ENCODE results near the gene REM2. TPM values are rescaled to one million over a fixed set of nuclear protein-coding genes. Genes with fewer than 3 reads are reported as not detected.

The REM2 gene
- total RNA-seq, 1 experiment from 2014 or later: 0.47 TPM

DNA sequence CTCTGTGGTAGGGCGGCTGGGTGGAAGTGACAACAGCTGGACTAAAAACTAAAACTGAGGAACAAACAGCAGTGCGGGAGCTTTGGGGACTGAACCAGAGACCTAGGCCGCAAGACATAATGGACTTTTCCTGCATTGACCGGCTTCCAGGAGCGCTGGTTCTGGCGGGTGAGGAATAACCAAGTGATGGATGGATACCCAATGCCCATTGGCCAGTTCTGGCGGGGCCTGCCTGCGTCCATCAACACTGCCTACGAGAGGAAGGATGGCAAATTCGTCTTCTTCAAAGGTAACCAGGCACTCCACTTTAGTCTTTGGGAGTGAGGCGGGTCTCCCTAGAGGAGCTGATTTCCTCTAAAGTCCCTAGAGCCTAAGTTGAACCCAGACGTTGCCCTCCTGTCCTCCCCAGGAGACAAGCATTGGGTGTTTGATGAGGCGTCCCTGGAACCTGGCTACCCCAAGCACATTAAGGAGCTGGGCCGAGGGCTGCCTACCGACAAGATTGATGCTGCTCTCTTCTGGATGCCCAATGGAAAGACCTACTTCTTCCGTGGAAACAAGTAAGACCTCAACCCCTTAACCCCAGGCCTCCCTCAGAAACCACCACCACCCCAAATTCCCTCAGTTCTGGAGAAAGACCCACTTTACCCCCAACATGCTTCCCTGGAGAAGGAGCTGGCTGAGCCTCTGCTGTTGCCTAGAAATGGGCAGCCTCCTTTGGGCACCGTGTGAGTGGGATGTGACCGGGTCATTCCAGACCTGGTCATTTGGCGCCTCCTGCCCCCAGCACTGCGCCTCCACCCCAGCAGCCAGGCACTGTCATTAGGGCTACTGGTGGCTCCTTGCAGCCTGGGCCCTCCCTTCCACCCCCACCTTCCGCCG, 38.6 kb upstream of the REM2 start:
- intact Hi-C loops (cut with micrococcal nuclease): no loop called here
- H3K79me2 ChIP-seq (ENCODE audit: insufficient read depth, low read length): no peaks in the 10 kb centered on the region
- no peaks in the 10 kb centered on the region for H3K27me3 ChIP-seq (ENCODE audit: insufficient read depth, low read length)
- no peaks in the 10 kb centered on the region for H3K4me1 ChIP-seq (ENCODE audit: control insufficient read depth in 1 of 2, insufficient read depth in 2 of 2, low read length in 2 of 2)
- no peak overlapping the region for H3K4me3 ChIP-seq (replicated peaks in 1 of 2; ENCODE audit: low read depth in 1 of 2, low read length in 2 of 2)
- no peak overlapping the region for H2AFZ ChIP-seq (ENCODE audit: low read depth, low read length, poor library complexity, severe bottlenecking)
- POLR2A ChIA-PET: no interaction called here
- CTCF ChIA-PET: no interaction called here
- RAD21 ChIA-PET (ENCODE audit: low non-redundant PET in 1 of 2, low total read pairs in 2 of 2, uncharacterized antibody in 2 of 2, unreplicated experiment in 2 of 2): no interaction called here
- DNase-seq (ENCODE audit: low read depth, low spot score) (no peak), ATAC-seq (peak; percentile 32; the same call in 1 of the 2 replicates)
- no peak overlapping the region for H3K4me2 ChIP-seq (ENCODE audit: low read length)
- no peak overlapping the region for H3K27ac ChIP-seq (ENCODE audit: low read depth, low read length)
- no peaks in the 10 kb centered on the region for H3K9me3 ChIP-seq (ENCODE audit: control insufficient read depth in 1 of 2, insufficient read depth in 1 of 2, low read depth in 1 of 2, low read length in 2 of 2)
- no peaks in the 10 kb centered on the region for H3K9me2 ChIP-seq (ENCODE audit: insufficient read depth)
- TF ChIP-seq EZH2 (IDR thresholded peaks at IDR 0.05) (no peak), SIN3A (IDR thresholded peaks at IDR 0.05; ENCODE audit: low read depth) (no peak), CEBPB (IDR thresholded peaks at IDR 0.05; ENCODE audit: low read depth) (no peak), ZBTB33 (IDR thresholded peaks at IDR 0.05; ENCODE audit: extremely low read depth, insufficient replicate concordance, low read length) (no peak)
- H3K36me3 ChIP-seq (ENCODE audit: control insufficient read depth in 1 of 2, insufficient read depth in 2 of 2, low read length in 2 of 2): no peaks in the 10 kb centered on the region
- no TSS peak for BruUV-seq (replicated peaks)
- no peak overlapping the region for H3K9ac ChIP-seq (ENCODE audit: low read length)
- no peaks in the 10 kb centered on the region for H4K20me1 ChIP-seq (ENCODE audit: insufficient read depth)

DNA sequence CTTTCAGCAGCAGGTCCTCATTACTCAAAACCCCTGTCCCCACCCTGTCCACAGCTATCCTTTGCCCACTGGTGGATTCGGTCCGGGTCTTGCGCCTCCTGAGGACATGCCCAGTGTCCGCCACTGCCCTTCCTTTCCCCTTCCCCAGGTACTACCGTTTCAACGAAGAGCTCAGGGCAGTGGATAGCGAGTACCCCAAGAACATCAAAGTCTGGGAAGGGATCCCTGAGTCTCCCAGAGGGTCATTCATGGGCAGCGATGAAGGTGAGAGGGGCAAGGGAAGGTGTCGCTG, 38.0 kb upstream of the REM2 start:
- CTCF ChIA-PET: no interaction called here
- no peaks in the 10 kb centered on the region for H3K27me3 ChIP-seq (ENCODE audit: insufficient read depth, low read length)
- intact Hi-C loops (cut with micrococcal nuclease): no loop called here
- H3K27ac ChIP-seq (ENCODE audit: low read depth, low read length): no peak overlapping the region
- H3K9me3 ChIP-seq (ENCODE audit: control insufficient read depth in 1 of 2, insufficient read depth in 1 of 2, low read depth in 1 of 2, low read length in 2 of 2): no peaks in the 10 kb centered on the region
- H3K4me1 ChIP-seq (ENCODE audit: control insufficient read depth in 1 of 2, insufficient read depth in 2 of 2, low read length in 2 of 2): no peaks in the 10 kb centered on the region
- RAD21 ChIA-PET (ENCODE audit: low non-redundant PET in 1 of 2, low total read pairs in 2 of 2, uncharacterized antibody in 2 of 2, unreplicated experiment in 2 of 2): no interaction called here
- DNase-seq (ENCODE audit: low read depth, low spot score): no peak
- BruUV-seq (replicated peaks): no TSS peak
- no peak overlapping the region for H2AFZ ChIP-seq (ENCODE audit: low read depth, low read length, poor library complexity, severe bottlenecking)
- no peak for ATAC-seq
- H3K79me2 ChIP-seq (ENCODE audit: insufficient read depth, low read length): no peaks in the 10 kb centered on the region
- H3K4me2 ChIP-seq (ENCODE audit: low read length): no peak overlapping the region
- POLR2A ChIA-PET: no interaction called here
- no peak overlapping the region for H3K9ac ChIP-seq (ENCODE audit: low read length)
- no peaks in the 10 kb centered on the region for H3K9me2 ChIP-seq (ENCODE audit: insufficient read depth)
- no peak overlapping the region for H3K4me3 ChIP-seq (replicated peaks in 1 of 2; ENCODE audit: low read depth in 1 of 2, low read length in 2 of 2)
- no peaks in the 10 kb centered on the region for H4K20me1 ChIP-seq (ENCODE audit: insufficient read depth)
- H3K36me3 ChIP-seq (ENCODE audit: control insufficient read depth in 1 of 2, insufficient read depth in 2 of 2, low read length in 2 of 2): no peaks in the 10 kb centered on the region
- no peak for TF ChIP-seq ZFX (IDR thresholded peaks at IDR 0.05)
- no peak for TF ChIP-seq EGR1 (IDR thresholded peaks at IDR 0.05; ENCODE audit: low read depth)
- TF ChIP-seq ZBTB33 (IDR thresholded peaks at IDR 0.05; ENCODE audit: extremely low read depth, insufficient replicate concordance, low read length): no peak
- no peak for TF ChIP-seq CBX3 (IDR thresholded peaks at IDR 0.05; ENCODE audit: low read depth)
- TF ChIP-seq CEBPB (IDR thresholded peaks at IDR 0.05; ENCODE audit: low read depth): no peak
- TF ChIP-seq SIN3A (IDR thresholded peaks at IDR 0.05; ENCODE audit: low read depth): no peak
- no peak for TF ChIP-seq ATF3 (IDR thresholded peaks at IDR 0.05)
- TF ChIP-seq TCF7L2 (IDR thresholded peaks at IDR 0.05; ENCODE audit: borderline replicate concordance, extremely low read depth, insufficient read depth, insufficient read length): no peak
- no peak for TF ChIP-seq MAX (IDR thresholded peaks at IDR 0.05)
- no peak for TF ChIP-seq ELF1 (IDR thresholded peaks at IDR 0.05; ENCODE audit: borderline replicate concordance, low read depth)
- no peak for TF ChIP-seq FOSL1 (IDR thresholded peaks at IDR 0.05; ENCODE audit: low read depth)
- TF ChIP-seq YY1 (IDR thresholded peaks at IDR 0.05; ENCODE audit: extremely low read depth, insufficient replicate concordance, low read depth, low read length): no peak

Data from HCT116 (cell line).